Raji (cell line): ENCODE measurements around the gene ABCF2.

Source experiments
- POLR2A ChIP-seq: IDR thresholded peaks from 2 replicates; pipeline ENCODE4 v1.6.1; 2011; ENCODE audit warnings: low read depth, low read length, control low read depth; ENCODE audit not compliant: insufficient read depth

Gene ABCF2

DNA sequence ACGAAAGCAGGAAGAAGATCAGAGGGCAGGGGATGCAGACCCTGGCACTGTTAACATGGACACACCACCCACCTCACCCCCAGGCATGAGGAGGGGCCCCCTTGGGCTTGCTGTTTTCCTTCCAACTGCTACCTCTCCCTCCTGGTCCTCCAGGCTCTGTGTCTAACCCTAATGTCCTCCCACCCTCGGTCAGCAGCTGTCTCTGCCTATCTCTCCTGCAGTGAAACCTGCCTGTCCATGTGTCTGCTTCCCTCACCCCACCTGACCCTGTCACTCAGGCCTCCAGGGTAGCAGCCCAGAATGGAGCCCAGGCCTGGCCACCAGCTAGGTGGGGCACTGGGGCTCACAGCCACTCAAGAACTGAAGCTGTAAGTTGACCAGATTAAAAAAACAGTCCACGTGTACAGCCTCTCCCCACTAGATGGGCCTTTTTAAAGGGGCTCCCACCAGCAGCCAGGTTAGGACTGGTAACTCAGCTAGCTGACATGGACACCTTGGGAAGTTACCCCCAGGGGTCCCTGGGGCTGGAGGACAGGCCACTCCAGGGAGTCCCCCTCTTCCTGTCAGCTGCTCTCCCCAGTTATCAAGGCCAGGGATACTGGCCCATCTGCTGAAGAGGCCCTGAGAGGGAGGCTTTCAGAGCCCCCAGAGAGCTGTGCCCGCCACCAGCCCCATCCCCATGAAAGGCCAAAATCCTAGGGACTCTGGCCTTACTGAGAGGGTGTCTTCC lies 20.0 kb upstream of the ABCF2 start:
- TF ChIP-seq POLR2A: no peak

- TF ChIP-seq POLR2A: no peak
Measured at GRCh38 chr7:151246102-151246850, 19.3 kb upstream of the ABCF2 start.

- no peak for TF ChIP-seq POLR2A
Measured at GRCh38 chr7:151245360-151246101, 18.5 kb upstream of the ABCF2 start.

DNA sequence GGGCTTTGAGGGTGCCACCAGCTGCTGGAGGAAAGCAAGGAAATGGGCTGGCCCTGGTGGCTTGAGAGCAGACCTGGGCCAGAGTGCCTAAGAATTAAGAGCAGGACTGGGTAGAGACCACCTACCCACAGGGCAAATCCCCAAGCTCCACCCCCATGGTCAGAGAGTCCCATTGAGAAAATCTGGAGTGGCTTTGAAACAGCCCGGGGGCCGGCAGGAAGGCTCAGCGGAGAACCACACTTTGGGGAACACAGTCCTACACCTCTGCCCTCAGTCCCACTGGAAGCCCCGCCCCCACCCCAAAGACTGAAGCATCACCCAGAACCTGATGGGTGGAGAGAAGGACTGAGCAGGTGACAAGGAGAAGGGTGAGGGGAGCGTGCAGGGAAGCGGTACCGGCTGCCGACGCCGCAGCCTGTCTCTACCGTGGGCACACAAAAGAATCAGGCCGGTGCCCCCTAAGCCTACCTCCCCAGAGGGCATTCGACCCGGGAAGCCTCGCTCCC lies 17.9 kb upstream of the ABCF2 start:
- TF ChIP-seq POLR2A: no peak

- no peak for TF ChIP-seq POLR2A
Measured at GRCh38 chr7:151244196-151244840, 17.3 kb upstream of the ABCF2 start.

DNA sequence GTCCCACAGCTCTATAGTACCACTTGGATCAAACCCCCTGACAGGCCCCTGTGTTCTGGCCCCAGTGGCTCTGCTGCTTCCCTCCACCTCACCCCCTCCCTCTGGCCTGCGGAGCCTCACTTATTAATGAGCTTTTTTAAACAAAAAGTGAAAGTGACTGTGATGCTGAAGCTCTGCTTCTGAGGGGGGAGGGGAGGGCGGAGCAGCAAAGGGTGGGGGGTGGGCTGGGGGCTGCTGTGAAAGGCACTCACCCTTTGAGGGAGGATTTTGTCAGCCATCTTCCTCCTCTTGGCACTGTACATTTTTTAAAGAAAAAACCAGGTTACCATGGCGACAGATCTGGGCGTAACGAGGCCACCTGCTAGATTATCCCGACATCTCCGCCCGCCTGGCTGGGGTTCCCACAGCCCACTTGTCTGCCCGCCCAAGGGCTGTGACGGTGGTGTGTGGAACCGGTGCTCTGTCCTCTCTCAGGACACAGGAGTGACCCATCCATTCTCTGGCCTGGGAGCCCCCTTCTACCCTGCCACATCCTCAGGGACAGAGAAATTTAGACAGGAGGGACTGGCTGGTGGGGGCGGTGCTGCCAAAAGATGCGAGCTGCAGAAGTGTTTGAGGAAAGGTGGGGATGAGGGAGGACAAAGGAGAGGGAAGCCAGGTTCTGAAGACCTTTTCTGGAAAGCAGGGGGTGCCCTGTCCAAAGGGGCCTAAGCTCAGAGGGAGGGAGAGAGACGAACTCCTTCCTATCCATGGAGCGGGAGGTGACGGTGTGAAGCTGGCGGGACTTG lies 16.6 kb upstream of the ABCF2 start:
- TF ChIP-seq POLR2A: no peak

GRCh38 chr7:151243045-151243349 lies 16.0 kb upstream of the ABCF2 start:
- TF ChIP-seq POLR2A: no peak

DNA sequence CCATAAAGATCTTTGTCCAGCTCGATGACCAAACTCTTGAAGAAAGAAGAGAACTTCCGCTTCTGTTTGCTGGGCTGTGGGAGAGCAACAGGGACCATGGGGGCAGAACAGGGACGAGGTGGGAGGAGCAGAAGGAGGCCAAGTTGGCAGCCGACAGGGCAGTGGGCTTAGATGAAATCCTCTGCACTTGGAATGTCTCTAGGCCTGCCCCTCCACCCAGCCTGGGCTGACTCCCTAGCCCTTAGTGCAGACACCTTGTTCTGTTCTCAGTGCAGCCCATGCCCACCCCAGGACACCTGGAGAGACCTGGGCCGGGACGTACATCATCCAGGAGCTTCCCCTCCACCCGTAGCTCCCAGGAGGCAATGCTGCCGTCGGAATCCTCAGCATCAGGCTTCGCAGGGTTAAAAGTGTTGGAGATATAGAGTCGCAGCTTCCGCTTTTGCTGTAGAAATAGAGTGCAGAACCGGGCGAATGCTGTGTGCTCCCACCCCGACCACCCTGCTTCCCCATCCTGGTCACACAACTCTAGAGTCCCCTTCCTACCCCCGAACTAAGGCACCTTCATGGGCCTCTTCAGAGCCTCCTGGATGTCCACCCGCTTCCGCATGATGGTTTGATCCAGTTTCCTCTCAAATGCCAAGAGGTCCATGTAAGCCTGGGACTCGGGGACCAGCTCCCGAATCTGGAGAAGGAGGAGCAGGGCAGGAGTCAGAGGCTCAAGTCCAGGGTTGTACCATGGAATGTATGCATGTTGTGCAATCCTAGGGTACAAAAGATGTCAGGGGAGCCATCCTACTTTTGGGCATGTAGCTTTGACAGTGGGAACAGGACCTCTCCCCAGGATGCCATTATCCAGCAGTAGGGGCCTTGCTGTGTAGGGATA lies 15.4 kb upstream of the ABCF2 start:
- TF ChIP-seq POLR2A: no peak

GRCh38 chr7:151241755-151242096 lies 14.7 kb upstream of the ABCF2 start:
- no peak for TF ChIP-seq POLR2A

- no peak for TF ChIP-seq POLR2A
Measured at GRCh38 chr7:151240942-151241754, 14.1 kb upstream of the ABCF2 start.

DNA sequence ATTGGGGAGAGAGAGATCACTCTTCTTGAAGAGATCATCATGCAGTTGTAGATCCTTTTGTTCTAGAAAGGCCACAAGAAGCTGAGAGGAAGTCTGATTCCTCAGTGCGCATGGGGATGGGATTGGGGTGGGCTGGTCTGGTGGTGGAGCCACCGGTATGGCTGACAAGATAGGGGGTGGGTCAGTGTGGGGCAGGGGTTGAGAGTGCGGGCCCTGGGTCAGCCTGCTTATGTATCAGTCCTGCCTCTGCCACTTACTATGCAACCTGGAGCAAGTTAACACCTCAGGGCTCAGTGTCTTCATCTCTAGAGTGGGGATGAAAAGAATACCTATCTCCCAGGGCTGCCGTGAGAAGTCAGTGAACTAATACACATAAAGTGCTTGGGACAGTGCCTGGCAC lies 13.5 kb upstream of the ABCF2 start:
- TF ChIP-seq POLR2A: no peak

DNA sequence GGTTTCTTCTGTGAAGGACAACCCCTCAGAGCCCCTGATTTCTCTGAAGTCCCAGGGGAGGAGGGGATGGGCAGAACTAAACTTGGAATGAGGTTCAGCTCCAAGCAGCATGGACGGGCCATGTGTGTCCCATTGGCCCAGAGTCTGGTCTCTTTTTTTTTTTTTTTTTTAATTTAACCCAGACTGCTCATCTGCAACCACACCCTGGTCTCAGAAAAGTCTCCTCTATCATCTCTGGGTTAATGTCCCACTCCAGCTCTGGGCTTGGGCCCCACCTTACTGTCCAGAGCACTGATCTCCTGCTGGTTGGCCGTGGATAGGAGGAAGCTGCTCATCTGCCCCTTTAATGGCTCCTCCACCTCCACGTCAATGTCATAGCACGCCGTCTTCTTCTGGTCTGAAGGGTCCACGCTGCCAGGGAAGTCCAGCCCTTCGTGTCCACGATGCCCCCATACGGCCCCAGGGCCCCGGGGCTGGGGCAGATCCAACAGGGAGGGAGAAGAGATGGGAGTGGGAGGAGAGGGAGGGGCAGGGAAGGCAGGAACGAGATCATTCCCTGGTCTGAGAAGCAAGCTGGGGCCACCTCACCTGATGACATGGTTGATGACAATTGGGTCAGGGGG lies 12.9 kb upstream of the ABCF2 start:
- no peak for TF ChIP-seq POLR2A
